GM18498 (cell line): ENCODE measurements around the gene PCDHA9.
"Not testable (repeated sequence)": the region's sequence is repeated elsewhere in the genome, so short reads cannot be mapped to it uniquely, and the experiment has no call there.

Source experiments
- ATAC-seq: cut with Tn5 transposase; IDR thresholded peaks from one replicate; pipeline ENCODE4 v1.9.1; 2021; ENCODE audit warnings: mild to moderate bottlenecking, moderate library complexity; ENCODE audit not compliant: unreplicated experiment

Gene PCDHA9

DNA sequence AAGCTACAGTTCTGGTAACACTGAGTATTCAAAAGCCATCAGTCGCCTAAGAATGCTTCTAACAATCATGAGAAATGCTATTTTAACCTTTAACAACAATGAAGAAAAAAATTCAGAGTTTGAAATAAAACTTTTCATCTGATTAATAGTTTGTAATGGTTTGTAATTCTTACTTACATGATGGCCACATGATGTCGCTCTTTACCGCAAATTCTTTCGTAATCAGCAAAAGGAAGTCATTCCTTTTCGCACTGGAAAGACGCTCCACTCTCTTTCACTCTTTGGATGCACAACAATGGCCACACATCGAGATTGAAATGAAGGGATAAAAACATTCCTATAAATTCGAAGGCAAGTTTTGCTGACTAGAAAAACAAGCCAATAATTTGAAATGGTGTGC is 14.2 kb upstream of the PCDHA9 start, which contains the start of gene PCDHA7:
TSS of gene PCDHA7 (plus strand) at position 277 of the 400 bp plus-strand sequence. CDS start at position 392, 115 bp downstream.
- no peak for ATAC-seq

DNA sequence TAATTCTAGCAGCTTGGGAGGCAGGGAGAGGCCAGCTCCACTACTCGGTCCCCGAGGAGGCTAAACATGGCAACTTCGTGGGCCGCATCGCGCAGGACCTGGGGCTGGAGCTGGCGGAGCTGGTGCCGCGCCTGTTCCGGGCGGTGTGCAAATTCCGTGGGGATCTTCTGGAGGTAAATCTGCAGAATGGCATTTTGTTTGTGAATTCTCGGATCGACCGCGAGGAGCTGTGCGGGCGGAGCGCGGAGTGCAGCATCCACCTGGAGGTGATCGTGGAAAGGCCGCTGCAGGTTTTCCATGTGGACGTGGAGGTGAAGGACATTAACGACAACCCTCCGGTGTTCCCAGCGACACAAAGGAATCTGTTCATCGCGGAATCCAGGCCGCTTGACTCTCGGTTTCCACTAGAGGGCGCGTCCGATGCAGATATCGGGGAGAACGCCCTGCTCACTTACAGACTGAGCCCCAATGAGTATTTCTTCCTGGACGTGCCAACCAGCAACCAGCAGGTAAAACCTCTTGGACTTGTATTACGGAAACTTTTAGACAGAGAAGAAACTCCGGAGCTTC is 13.7 kb upstream of the PCDHA9 start:
- not testable (repeated sequence) for ATAC-seq

DNA sequence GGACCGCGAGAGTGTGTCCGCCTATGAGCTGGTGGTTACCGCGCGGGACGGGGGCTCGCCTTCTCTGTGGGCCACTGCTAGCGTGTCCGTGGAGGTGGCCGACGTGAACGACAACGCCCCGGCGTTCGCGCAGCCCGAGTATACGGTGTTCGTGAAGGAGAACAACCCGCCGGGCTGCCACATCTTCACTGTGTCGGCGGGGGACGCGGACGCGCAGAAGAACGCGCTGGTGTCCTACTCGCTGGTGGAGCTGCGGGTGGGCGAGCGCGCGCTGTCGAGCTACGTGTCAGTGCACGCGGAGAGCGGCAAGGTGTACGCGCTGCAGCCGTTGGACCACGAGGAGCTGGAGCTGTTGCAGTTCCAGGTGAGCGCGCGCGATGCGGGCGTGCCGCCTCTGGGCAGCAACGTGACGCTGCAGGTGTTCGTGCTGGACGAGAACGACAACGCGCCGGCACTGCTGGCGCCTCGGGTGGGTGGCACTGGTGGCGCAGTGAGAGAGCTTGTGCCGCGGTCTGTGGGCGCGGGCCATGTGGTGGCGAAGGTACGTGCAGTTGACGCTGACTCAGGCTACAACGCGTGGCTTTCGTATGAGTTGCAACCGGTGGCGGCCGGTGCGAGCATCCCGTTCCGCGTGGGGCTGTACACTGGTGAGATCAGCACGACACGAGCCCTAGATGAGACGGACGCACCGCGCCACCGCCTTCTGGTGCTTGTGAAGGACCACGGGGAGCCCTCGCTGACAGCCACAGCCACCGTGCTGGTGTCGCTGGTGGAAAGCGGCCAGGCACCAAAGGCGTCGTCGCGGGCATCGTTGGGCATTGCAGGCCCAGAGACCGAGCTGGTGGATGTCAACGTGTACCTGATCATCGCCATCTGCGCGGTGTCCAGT is 12.3 kb upstream of the PCDHA9 start:
- no peak for ATAC-seq

DNA sequence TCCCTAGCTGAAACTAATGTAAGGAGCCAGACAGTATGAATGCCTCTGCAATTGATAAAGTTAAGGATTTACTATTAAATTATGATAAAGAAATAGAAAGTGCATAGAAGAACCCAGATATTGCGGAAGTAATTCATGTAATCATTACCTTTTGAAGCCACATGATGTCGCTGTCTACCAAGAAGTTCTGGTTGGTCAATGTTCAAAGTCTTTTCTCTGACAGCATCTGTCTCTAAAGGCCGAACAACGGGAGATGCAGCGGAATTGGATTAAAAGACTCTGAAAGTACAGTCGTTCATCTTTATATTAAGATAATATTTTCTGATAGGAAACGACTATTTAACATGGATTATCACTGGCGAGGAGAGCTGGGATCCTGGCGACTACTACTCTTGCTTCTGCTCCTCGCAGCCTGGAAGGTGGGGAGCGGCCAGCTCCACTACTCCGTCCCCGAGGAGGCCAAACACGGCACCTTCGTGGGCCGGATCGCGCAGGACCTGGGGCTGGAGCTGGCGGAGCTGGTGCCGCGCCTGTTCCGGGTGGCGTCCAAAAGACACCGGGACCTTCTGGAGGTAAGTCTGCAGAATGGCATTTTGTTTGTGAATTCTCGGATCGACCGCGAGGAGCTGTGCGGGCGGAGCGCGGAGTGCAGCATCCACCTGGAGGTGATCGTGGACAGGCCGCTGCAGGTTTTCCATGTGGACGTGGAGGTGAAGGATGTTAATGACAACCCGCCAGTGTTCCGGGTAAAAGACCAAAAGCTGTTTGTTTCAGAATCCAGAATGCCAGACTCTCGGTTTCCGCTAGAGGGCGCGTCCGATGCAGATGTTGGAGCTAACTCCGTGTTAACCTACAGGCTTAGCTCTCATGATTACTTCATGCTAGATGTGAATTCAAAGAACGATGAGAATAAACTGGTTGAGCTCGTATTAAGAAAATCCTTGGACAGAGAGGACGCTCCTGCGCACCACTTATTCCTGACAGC is 6.9 kb upstream of the PCDHA9 start, which contains the start of gene PCDHA8:
TSS of gene PCDHA8 (plus strand) at position 210 of the 985 bp plus-strand sequence. CDS start at position 345, 135 bp downstream.
- no peak for ATAC-seq

DNA sequence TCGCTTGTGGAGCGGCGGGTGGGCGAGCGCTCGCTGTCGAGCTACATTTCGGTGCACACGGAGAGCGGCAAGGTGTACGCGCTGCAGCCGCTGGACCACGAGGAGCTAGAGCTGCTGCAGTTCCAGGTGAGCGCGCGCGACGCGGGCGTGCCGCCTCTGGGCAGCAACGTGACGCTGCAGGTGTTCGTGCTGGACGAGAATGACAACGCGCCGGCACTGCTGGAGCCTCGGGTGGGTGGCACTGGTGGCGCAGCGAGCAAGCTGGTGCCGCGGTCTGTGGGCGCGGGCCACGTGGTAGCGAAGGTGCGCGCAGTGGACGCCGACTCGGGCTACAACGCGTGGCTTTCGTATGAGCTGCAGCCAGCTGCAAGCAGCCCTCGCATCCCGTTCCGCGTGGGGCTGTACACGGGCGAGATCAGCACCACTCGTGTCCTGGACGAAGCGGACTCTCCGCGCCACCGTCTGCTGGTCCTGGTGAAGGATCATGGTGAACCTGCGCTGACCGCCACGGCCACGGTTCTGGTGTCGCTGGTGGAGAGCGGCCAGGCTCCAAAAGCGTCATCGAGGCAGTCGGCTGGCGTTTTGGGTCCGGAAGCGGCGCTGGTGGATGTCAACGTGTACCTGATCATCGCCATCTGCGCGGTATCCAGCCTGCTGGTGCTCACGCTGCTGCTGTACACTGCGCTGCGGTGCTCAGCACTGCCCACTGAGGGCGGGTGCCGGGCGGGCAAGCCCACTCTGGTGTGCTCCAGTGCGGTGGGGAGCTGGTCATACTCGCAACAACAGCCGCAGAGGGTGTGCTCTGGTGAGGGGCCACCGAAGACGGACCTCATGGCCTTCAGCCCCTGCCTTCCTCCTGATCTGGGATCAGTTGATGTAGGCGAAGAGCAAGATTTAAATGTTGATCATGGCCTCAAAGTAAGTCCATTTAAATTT is 5.1 kb upstream of the PCDHA9 start:
- ATAC-seq, result no peak

DNA sequence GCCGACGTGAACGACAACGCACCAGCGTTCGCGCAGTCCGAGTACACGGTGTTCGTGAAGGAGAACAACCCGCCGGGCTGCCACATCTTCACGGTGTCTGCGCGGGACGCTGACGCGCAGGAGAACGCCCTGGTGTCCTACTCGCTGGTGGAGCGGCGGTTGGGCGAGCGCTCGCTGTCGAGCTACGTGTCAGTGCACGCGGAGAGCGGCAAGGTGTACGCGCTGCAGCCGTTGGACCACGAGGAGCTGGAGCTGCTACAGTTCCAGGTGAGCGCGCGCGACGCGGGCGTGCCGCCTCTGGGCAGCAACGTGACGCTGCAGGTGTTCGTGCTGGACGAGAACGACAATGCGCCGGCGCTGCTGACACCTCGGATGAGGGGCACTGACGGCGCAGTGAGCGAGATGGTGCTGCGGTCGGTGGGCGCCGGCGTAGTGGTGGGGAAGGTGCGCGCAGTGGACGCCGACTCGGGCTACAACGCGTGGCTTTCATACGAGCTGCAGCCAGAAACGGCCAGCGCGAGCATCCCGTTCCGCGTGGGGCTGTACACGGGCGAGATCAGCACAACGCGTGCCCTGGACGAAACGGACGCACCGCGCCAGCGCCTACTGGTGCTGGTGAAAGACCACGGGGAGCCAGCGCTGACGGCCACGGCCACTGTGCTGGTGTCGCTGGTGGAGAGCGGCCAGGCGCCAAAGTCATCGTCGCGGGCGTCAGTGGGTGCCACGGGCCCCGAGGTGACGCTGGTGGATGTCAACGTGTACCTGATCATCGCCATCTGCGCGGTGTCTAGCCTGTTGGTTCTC is 1.9 kb downstream of the PCDHA9 start:
- not testable (repeated sequence) for ATAC-seq

DNA sequence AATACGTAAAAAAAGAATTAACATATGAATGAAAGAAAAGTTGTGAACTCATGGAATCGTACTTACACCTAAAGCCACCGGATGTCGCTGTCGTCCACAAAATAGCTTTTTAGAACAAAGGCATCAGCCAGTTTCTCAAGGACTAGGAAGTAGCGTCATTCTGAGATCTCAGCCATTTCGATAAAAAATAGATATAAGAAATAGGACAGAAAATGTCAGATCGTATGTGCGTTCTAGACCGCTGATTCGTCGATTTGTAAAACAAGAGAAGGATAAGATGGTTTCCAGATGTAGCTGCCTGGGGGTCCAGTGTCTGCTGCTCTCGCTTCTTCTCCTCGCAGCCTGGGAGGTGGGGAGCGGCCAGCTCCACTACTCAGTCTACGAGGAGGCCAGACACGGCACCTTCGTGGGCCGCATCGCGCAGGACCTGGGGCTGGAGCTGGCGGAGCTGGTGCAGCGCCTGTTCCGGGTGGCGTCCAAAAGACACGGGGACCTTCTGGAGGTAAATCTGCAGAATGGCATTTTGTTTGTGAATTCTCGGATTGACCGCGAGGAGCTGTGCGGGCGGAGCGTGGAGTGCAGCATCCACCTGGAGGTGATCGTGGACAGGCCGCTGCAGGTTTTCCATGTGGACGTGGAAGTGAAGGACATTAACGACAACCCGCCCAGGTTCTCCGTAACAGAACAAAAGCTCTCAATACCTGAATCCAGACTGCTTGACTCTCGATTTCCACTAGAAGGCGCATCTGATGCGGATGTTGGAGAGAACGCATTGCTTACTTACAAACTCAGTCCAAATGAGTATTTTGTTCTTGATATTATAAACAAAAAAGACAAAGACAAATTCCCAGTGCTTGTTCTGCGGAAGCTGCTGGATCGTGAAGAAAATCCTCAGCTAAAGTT is 7.8 kb downstream of the PCDHA9 start, which contains the start of gene PCDHA10:
TSS of gene PCDHA10 (plus strand) at position 126 of the 903 bp plus-strand sequence. CDS start at position 278, 152 bp downstream.
- no peak for ATAC-seq

DNA sequence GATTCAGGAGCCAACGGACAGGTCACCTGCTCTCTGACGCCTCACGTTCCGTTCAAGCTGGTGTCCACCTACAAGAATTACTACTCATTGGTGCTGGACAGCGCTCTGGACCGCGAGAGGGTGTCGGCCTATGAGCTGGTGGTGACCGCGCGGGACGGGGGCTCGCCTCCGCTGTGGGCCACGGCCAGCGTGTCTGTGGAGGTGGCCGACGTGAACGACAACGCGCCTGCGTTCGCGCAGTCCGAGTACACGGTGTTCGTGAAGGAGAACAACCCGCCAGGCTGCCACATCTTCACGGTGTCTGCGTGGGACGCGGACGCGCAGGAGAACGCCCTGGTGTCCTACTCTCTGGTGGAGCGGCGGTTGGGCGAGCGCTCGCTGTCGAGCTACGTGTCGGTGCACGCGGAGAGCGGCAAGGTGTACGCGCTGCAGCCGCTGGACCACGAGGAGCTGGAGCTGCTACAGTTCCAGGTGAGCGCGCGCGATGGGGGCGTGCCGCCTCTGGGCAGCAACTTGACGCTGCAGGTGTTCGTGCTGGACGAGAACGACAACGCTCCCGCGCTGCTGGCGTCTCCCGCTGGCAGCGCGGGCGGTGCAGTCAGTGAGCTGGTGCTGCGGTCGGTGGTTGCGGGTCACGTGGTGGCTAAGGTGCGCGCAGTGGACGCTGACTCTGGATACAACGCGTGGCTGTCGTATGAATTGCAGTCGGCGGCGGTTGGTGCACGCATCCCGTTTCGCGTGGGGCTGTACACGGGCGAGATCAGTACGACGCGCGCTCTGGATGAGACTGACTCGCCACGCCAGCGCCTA is 9.2 kb downstream of the PCDHA9 start:
- no peak for ATAC-seq

DNA sequence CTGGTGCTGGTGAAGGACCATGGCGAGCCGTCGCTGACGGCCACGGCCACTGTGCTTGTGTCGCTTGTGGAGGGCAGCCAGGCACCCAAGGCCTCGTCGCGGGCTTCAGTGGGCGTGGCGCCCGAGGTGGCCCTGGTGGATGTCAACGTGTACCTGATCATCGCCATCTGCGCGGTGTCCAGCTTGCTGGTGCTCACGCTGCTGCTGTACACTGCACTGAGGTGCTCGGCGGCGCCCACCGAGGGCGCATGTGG is 9.7 kb downstream of the PCDHA9 start:
- ATAC-seq, result no peak

DNA sequence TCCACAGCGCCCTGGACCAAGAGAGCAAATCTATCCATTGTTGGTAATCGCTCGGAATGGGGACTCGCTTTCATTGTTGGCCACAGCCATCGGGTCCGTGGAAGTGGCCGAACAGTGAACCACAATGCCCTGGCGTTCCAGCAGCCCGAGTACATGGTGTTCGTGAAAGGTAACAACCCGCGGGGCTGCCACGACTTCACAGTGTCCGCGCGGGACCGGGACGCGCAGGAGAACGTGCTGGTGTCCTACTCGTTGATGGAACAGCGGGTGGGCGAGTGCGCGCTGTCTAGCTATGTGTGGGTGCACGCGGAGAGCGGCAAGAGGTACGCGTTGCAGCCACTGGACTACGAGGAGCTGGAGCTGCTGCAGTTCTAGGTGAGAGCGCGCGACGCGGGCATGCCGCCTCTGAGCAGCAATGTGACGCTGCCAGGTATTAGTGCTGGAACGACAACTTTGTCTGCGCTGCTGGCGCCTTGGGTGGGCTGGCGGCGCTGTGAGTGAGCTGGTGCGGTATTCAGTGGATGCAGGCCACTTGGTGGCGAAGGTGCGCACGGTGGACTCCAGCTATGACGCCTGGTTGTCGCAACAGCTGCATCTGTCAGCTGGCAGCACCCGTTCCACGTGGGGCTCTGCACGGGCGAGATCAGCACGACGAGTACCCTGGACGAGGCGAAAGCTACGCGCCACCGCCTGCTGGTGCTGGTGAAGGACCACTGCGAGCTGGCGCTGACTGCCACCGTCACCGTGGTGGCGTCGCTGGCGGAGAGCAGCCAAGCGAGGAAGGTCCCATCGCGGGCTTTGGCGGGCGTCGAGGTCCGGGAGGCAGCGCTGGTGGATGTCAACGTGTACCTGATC is 14.5 kb downstream of the PCDHA9 start:
- no peak for ATAC-seq

DNA sequence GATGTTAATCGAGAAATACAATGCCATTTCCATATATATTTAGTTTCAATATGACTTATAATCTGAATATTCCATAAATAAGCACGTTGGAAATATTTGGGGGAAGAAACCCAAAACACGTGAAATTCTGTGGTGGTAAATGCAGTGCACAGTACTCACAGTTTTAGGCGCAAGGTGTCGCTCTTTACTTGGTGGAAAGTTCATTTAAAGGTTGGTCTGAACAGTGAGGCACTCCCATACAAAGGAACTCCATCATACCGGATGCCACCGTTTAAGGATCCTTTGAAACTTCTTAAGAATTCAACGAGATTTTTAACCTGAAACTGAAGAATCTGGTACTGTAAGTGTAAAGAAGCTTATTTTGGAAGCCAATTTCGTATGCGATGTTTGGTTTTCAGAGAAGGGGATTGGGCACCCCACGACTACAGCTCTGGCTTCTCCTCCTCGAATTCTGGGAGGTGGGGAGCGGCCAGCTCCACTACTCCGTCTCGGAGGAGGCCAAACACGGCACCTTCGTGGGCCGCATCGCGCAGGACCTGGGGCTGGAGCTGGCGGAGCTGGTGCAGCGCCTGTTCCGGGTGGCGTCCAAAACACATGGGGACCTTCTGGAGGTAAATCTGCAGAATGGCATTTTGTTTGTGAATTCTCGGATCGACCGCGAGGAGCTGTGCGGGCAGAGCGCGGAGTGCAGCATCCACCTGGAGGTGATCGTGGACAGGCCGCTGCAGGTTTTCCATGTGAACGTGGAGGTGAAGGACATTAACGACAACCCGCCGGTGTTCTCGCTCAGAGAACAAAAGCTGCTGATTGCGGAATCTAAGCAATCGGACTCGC is 20.8 kb downstream of the PCDHA9 start, which contains the start of gene PCDHA11:
TSS of gene PCDHA11 (plus strand) at position 237 of the 834 bp plus-strand sequence. CDS start at position 384, 147 bp downstream.
- no peak for ATAC-seq

DNA sequence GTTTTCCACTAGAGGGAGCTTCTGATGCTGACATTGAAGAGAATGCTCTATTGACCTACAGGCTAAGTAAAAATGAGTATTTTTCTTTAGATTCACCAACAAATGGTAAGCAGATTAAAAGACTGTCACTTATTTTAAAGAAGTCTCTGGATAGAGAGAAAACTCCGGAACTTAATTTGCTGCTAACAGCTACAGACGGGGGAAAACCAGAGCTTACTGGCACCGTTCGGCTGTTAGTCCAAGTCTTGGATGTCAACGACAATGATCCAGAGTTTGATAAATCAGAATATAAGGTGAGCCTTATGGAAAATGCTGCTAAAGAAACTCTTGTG is 21.3 kb downstream of the PCDHA9 start:
- no peak for ATAC-seq

DNA sequence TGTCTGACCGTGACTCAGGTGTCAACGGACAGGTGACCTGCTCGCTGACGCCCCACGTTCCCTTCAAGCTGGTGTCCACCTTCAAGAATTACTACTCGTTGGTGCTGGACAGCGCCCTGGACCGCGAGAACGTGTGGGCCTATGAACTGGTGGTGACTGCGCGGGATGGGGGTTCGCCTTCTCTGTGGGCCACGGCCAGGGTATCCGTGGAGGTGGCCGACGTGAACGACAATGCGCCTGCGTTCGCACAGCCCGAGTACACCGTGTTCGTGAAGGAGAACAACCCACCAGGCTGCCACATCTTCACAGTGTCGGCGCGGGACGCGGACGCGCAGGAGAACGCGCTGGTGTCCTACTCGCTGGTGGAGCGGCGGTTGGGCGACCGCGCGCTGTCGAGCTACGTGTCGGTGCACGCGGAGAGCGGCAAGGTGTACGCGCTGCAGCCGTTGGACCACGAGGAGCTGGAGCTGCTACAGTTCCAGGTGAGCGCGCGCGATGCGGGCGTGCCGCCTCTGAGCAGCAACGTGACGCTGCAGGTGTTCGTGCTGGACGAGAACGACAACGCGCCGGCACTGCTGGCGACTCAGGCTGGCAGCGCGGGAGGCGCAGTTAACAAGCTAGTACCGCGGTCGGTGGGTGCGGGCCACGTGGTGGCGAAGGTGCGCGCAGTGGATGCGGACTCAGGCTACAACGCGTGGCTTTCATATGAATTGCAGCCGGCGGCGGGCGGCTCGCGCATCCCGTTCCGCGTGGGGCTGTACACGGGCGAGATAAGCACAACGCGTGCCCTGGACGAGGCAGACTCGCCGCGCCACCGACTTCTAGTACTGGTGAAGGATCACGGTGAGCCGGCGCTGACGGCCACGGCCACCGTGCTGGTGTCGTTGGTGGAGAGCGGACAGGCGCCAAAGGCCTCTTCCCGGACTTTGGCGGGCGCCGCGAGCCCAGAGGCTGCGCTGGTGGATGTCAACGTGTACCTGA is 22.3 kb downstream of the PCDHA9 start:
- no peak for ATAC-seq
